ENCODE results near the gene GNA12. TPM values are rescaled to one million over a fixed set of nuclear protein-coding genes. Genes with fewer than 3 reads are reported as not detected.

GNA12 gene
- polyA plus RNA-seq, 1 experiment, result 95.3 TPM

DNA sequence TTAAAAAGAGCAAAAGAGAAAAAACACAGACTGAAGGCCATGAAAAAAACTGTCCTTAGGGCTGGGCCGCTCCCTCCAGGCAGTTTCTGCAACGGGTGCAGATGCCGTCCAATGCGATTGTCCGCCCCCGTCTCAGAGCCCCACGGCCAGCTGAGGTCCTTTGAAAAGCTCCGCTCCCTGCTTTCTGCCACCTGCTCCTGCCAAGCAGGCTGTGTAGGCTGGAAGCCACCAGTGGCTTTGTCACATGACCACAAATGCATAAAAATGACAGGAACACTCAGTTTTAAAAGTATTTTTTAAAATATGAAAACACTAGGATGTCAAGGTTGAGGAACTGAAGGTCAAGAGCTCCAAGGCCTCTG, 84.4 kb downstream of the GNA12 start:
- Histone ChIP-seq H3K36me3 (ENCODE audit: control insufficient read depth, insufficient read depth, low read length) (no peaks in the 10 kb centered on the region; the same call in 1 of the 2 replicates), H3K27me3 (ENCODE audit: control insufficient read depth, insufficient read depth, low read length) (no peaks in the 10 kb centered on the region), H3K4me3 (ENCODE audit: low read depth, low read length) (no peak overlapping the region)
- DNase-seq (ENCODE audit: low read depth), result no peak
- CTCF ChIA-PET, result interaction anchor here (0.8 to 2.0 kb wide), 3 partner anchors 26 to 192 kb away, joined by 3 to 10 read pairs (median 6); no protein-coding TSS in a partner anchor
- POLR2A ChIA-PET, result no interaction called here
- TF ChIP-seq, protein P1, sequence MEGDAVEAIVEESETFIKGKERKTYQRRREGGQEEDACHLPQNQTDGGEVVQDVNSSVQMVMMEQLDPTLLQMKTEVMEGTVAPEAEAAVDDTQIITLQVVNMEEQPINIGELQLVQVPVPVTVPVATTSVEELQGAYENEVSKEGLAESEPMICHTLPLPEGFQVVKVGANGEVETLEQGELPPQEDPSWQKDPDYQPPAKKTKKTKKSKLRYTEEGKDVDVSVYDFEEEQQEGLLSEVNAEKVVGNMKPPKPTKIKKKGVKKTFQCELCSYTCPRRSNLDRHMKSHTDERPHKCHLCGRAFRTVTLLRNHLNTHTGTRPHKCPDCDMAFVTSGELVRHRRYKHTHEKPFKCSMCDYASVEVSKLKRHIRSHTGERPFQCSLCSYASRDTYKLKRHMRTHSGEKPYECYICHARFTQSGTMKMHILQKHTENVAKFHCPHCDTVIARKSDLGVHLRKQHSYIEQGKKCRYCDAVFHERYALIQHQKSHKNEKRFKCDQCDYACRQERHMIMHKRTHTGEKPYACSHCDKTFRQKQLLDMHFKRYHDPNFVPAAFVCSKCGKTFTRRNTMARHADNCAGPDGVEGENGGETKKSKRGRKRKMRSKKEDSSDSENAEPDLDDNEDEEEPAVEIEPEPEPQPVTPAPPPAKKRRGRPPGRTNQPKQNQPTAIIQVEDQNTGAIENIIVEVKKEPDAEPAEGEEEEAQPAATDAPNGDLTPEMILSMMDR (IDR thresholded peaks at IDR 0.05; ENCODE audit: insufficient read depth, low read depth, low read length), result no peak

DNA sequence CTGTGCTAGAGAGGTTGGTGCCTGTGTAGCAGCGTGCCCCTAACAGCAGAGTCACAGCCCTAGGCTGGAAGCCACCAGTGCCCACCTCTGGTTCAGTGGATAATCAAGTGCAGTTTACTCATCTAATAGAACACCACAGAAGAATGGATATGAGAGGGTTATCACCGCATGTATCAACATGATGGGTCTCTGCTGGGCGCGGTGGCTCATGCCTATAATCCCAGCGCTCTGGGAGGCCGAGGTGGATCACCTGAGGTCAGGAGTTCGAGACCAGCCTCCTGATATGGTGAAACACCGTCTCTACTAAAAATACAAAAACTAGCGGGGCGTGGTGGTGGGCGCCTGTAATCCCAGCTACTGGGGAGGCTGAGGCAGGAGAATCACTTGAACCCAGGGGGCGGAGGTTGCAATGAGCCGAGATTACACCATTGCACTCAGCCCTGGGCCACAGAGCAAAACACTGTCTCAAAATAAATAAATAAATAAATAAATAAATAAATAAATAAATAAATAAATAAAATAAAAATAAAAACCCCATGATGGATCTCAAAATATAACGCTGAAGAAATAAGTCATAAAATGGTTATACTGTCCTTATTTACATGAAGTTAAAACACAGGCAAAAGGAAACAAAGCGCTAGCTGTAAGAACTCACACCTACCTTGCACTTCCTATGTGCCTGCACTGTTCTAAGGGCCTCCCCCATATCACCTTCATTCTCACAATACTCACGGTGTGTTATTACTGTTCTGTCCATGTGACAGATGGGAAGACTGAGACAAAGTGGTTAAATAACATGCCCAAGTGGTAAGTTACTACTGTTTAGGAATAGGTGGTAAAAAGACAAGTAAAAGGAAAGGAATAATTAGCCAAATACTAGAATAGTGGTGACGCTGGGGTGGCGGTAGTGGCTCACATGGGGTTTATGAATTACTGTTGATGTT, 85.2 kb downstream of the GNA12 start:
- TF ChIP-seq, protein P1 (IDR thresholded peaks at IDR 0.05; ENCODE audit: insufficient read depth, low read depth, low read length), result no peak
- Histone ChIP-seq H3K4me3 (ENCODE audit: low read depth, low read length) (peak overlapping the region; percentile 2; the same call in 1 of the 2 replicates), H3K36me3 (ENCODE audit: control insufficient read depth, insufficient read depth, low read length) (no peaks in the 10 kb centered on the region), H3K27me3 (ENCODE audit: control insufficient read depth, insufficient read depth, low read length) (no peaks in the 10 kb centered on the region)
- no peak for DNase-seq (ENCODE audit: low read depth)
- POLR2A ChIA-PET, result interaction anchor here (0.6 kb wide), 1 partner anchor 42 kb away, joined by 4 read pairs; no protein-coding TSS in a partner anchor
- CTCF ChIA-PET, result interaction anchor here (0.8 to 2.0 kb wide), 5 partner anchors 12 to 192 kb away, joined by 3 to 10 read pairs (median 3); no protein-coding TSS in a partner anchor

DNA sequence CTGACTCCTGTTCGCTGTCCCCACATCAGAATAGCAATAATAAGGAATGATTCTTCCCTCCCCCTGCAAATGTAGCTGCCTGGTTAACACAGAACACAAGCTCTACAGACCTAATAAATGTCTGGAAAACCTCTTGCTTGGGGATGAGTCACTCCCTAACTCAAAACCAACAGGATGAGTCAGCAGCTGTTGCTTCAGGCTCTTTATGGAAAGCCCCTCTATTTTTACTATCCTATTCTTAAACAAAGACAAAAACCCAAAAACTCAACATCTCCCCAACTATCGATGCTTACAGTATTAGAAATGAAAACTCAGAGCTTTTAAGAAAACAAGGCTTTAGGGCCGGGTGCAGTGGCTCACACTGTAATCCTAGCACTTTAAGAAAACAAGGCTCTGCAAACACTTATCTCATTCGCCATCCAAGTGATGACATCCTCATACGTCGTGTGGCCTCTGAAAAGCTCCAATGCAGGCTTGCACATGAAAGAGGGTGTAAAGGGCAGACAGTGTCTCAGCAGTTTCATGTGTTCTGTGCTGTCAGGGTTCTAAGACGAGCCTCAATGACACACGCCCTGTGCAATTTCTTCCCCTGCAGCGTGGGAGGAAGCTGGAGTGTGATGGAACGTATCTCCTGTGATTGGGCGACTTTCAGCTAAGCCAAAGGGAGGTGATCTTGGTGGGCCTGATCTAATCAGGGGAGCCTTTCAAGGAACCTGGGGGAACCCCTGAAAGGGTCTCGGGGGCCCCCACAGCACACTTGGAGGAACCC, 86.0 kb downstream of the GNA12 start:
- ChIA-PET CTCF (interaction anchor here (1.0 to 1.7 kb wide), 5 partner anchors 13 to 108 kb away, joined by 3 to 6 read pairs (median 3); no protein-coding TSS in a partner anchor), POLR2A (interaction anchor here (0.6 kb wide), 3 partner anchors 23 to 43 kb away, joined by 3 to 4 read pairs (median 3); no protein-coding TSS in a partner anchor)
- peak; percentile 98 for DNase-seq (ENCODE audit: low read depth)
- H3K36me3 ChIP-seq (ENCODE audit: control insufficient read depth, insufficient read depth, low read length), result no peaks in the 10 kb centered on the region
- TF ChIP-seq, protein P1 (IDR thresholded peaks at IDR 0.05; ENCODE audit: insufficient read depth, low read depth, low read length), result no peak
- peak overlapping the region; percentile 2; the same call in 1 of the 2 replicates for H3K4me3 ChIP-seq (ENCODE audit: low read depth, low read length)
- H3K27me3 ChIP-seq (ENCODE audit: control insufficient read depth, insufficient read depth, low read length), result no peaks in the 10 kb centered on the region

DNA sequence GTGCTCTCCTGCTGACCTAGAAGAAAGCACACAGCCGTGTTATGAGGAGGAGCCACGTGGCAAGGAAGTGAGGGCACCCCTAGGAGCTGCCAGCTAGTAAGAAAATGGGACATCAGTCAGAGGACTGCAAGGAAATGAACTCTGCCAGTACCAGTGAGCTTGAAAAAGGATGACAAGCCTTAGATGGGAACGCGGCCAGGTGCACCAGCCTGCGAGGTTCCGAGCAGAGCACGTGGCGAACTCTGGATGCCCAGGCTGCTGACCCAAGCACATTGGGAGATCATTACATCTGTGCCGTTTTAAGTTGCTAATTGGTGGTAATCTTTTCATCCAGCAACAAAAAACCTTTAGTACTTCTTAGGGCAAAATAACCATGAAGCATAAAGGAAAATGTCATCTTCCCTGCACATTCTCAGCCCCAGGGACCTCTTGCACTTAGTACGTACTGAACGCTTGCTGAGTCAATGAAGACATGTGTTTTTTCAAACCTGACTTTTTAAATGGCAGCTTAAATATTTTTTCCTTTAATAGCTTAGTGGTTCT, 86.7 kb downstream of the GNA12 start:
- CTCF ChIA-PET, result interaction anchor here (1.0 to 1.7 kb wide), 5 partner anchors 14 to 108 kb away, joined by 3 to 6 read pairs (median 3); no protein-coding TSS in a partner anchor
- H3K36me3 ChIP-seq (ENCODE audit: control insufficient read depth, insufficient read depth, low read length), result no peaks in the 10 kb centered on the region
- H3K27me3 ChIP-seq (ENCODE audit: control insufficient read depth, insufficient read depth, low read length), result no peaks in the 10 kb centered on the region
- peak overlapping the region; percentile 20; the same call in 1 of the 2 replicates for H3K4me3 ChIP-seq (ENCODE audit: low read depth, low read length)
- no peak for DNase-seq (ENCODE audit: low read depth)
- POLR2A ChIA-PET, result interaction anchor here (0.6 kb wide), 1 partner anchor 24 kb away, joined by 3 read pairs; no protein-coding TSS in a partner anchor
- TF ChIP-seq, protein P1 (IDR thresholded peaks at IDR 0.05; ENCODE audit: insufficient read depth, low read depth, low read length), result no peak
